Measurements from ENCODE around the gene ARMH3.

ARMH3 gene

DNA sequence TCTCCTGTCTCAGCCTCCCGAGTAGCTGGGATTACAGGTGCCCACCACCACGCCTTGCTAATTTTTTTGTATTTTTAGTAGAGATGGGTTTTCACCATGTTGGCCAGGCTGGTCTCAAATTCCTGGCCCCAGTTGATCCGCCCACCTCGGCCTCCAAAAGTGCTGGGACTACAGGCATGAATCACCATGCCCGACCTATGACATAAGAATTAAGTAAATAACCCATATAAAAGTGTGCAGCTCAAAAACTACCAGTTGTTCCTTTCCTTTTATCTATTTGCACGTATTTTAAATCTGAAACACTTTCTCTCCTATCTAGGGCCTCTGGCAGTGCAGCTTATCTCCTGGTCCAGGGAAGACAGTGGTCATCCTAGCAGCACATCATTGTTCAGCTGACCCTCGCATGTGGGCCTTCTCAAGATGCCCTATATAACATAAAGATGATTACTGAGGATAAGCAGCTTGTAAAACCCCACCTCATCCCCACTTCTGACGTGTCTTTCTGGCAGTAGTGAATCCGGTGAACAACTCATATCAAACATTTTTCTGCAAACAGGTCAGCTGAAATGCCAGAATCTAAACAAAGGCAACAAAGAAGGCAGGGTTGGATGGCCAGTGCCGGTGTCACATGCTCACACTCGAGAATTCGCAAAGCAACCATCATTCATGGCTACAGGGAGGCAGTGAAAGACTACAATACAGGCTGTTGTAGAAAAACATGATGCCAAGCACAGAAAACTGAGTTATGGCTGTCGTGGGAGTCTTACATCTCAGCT is 176.3 kb downstream of the ARMH3 start:
- intact Hi-C loops (cut with DNase I) = no loop called here
- peak in 4 of 10 donors; percentile 11 to 88 (median 50) for DNase-seq

- no peak for DNase-seq
- intact Hi-C loops (cut with DNase I) = no loop called here
These were observed 177.1 kb downstream of the ARMH3 start for GRCh38 chr10:101878869-101879268.

GRCh38 chr10:101875068-101875688 is 180.8 kb downstream of the ARMH3 start:
- DNase-seq = no peak
- intact Hi-C loops (cut with DNase I) = no loop called here

- intact Hi-C loops (cut with DNase I) = no loop called here
- DNase-seq = no peak
These were observed 181.7 kb downstream of the ARMH3 start for GRCh38 chr10:101874252-101874651.

GRCh38 chr10:101867931-101868330 is 188.0 kb downstream of the ARMH3 start:
- no peak for DNase-seq
- intact Hi-C loops (cut with DNase I) = no loop called here

- DNase-seq = no peak
- intact Hi-C loops (cut with DNase I) = no loop called here
These were observed 196.4 kb downstream of the ARMH3 start for GRCh38 chr10:101859530-101859929.

- intact Hi-C loops (cut with DNase I) = no loop called here
- DNase-seq = no peak
These were observed 197.1 kb downstream of the ARMH3 start for GRCh38 chr10:101858723-101859500.

DNA sequence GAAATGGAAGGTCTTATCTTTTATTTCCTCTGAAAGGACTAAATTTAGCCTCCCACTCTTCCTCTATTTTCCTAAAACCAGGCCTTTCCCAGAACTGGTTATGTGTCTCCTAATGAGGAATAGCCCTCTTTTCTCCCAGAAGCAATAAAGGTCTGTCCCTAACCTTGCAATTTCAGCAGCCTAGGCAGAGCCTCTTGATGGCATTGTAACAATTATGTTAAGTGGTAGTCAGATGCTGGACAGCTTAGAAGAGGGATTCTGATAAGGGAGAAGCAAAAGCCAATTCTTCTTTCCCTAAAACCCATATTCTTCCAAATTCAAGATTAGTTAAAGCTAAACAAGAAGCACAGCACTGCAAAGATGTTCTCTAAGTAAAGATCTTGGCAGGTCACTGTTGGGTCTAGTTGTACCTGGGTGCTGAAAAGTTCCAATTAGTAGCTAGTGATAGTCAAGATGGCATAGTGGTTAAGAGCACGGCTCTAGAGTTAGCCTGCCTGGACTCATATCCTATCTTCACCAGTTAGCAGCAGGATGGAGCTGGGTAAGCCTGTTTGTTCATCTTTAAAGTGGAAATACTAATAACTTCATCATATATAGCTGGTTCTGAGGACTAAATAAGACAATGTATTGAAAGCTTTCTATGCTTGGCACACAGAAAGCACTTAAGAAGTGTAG is 198.0 kb downstream of the ARMH3 start:
- DNase-seq = no peak
- intact Hi-C loops (cut with DNase I) = no loop called here

- no peak for DNase-seq
- intact Hi-C loops (cut with DNase I) = no loop called here
These were observed 199.3 kb downstream of the ARMH3 start for GRCh38 chr10:101856626-101857025.

GRCh38 chr10:101851411-101852116 is 204.4 kb downstream of the ARMH3 start:
- peak in 1 of 10 donors; percentile 77 for DNase-seq
- intact Hi-C loops (cut with DNase I) = no loop called here

GRCh38 chr10:101850749-101851148 is 205.2 kb downstream of the ARMH3 start:
- intact Hi-C loops (cut with DNase I) = no loop called here
- peak in 1 of 10 donors; percentile 62 for DNase-seq

DNA sequence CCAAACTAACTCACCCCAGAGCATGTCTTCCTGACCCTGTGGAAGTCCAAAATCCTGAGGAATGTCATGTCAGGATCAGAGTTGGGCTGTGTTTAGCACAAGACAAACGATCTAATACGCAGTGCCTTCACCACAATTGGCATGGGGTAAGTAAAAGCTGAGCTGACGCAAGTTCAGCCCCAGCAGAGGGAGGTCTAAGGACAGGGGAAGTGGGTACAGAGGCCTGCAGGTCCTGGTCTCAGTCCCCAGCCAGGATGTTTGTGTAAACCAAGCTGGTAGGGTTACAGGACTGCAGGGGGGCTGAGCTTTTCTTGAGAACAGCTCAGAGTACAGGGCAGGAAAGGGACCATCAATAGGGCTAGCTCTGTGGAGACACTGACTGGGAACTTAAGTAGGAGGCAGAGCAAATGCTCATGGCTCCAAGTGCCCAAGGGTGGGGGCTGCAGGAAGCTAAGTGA is 207.1 kb downstream of the ARMH3 start:
- DNase-seq = peak in 1 of 10 donors; percentile 33
- intact Hi-C loops (cut with DNase I) = no loop called here

GRCh38 chr10:101848408-101848807 is 207.6 kb downstream of the ARMH3 start:
- intact Hi-C loops (cut with DNase I) = no loop called here
- no peak for DNase-seq

- no peak for DNase-seq
These were observed 210.1 kb downstream of the ARMH3 start for GRCh38 chr10:101845893-101846292.

DNA sequence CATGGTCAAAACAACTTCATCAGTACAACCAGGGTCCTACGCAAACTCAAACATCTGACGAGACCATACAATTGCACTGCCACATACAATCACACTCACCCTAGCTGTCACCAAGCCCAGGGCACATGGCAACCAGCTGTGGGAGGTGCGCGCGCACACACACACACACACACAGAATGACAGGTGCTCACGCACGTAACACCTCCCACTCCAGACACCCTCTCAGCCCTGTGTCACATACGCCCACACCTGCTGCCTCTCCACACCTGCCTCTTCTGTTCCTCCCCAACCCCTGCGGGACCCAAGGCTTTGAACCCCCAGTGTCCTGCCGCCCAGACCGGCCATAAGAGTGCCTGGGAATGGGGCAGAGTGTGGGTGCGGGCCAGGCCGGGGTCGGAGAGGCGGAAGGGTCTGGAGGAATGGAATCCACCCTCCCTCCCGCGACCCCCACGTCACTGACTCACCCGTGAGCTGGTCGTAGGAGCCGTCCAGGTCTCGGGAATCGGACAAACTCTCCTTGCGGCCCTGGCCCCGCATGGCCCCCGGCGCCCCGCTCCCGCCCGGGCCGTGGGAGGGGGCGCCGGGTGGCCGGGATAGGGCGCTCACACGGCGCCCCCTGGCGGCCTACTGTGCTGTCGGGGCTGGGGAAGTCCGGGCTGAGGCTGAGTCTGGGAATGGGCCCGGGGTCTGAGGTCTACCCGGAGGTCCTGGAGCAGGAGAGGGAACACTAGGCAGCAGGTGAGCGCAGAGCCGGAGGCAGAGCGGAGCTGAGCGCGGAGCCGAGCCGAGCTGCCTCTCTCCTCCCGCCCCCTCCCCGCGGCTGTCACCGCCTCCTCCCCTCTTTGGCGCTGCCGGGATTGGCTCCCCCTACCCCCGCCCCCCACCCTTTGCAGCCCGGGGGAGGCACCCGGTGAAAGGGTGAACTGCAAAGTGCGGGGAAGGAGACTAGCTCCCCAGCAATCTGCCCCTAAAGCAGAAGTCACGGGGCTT is 212.6 kb downstream of the ARMH3 start, which contains the start of gene KCNIP2:
Gene KCNIP2, minus strand, starts transcription at position 769 of the 990 bp plus-strand sequence. Its CDS starts 232 bp downstream, at position 537.
- peak in 9 of 10 donors; percentile 34 to 91 (median 61) for DNase-seq
- intact Hi-C loops (cut with DNase I) = no loop called here

More at GRCh38 chr10:101845893-101846292, 210.1 kb downstream of the ARMH3 start:
- intact Hi-C loops (cut with DNase I) = no loop called here

DNA sequence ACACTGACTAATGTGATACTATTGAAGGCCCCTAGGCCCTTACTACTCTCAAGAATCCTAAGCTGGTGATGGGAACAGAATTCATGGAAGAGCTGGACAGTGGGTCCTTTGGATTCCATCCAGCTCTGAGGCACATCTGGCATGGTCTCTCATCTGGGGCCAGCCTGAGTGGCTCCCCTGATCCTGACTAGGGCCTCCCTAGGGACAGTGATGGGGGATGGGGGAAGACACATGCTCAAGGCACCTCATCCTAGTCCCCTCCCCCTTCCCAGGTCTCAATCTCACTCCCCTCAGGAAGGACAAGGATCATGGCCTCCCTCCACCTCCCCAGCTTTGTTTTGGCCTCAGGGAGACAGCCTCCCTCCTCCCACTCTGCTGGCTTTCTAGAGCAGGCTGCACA is 214.1 kb downstream of the ARMH3 start:
- intact Hi-C loops (cut with DNase I) = loop anchor here (2.0 kb wide), 1 partner anchor 47 kb away; no protein-coding TSS in a partner anchor

GRCh38 chr10:101840741-101841453 is 215.1 kb downstream of the ARMH3 start:
- intact Hi-C loops (cut with DNase I) = loop anchor here (1.0 to 2.0 kb wide), 3 partner anchors 48 to 232 kb away; no protein-coding TSS in a partner anchor
- DNase-seq = peak; percentile 79 to 98 (median 88)

More for the DNA sequence above, 214.1 kb downstream of the ARMH3 start:
- peak in 1 of 10 donors; percentile 52 for DNase-seq
